ENCODE data around the gene SKA1.
A peak's percentile ranks its signal among the peaks of the same experiment; 100 is the strongest.
"Not testable (repeated sequence)": the region's sequence is repeated elsewhere in the genome, so short reads cannot be mapped to it uniquely, and the experiment has no call there.

Gene SKA1

DNA sequence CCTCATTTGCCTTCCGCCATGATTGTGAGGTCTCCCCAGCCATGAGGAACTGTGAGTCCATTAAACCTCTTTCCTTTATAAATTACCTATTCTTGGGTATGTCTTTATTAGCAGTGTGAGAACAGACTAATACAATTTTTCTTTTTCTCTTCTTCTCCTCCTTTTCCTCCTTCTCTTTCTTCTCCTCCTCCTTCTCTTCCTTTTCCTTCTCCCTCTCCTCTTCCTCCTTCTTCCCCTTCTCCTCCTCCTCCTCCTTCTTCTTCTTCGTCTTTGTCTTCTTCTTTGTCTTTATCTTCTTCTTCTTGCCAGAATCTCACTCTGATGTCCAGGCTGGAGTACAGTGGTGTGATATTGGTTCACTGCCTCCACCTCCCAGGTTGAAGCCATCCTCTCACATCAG lies 20.2 kb downstream of the SKA1 start:
- no peak for DNase-seq (ENCODE audit: low read depth in 2 of 2)

- DNase-seq (ENCODE audit: low read depth in 2 of 2) = no peak
These were observed 21.3 kb downstream of the SKA1 start for GRCh38 chr18:50396005-50396660.

DNA sequence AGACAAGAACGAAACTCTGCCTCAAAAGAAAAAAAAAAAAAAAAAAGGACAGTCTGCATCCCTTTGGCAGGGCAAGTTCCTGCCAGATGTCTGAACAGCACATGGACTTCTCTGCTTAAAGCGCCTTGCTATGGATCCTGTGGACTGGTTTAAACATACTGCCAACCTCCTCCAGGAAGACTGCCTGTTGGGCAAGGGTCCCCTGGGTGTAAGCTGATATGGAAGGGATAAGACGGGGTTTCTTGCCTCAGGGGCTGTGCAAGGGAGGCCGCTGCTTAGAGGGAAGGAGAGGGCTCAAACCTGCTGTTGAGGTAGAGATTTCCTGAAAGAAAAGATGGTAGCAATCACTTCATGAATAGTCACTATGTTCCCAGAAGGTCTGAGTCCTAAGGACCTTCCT lies 22.2 kb downstream of the SKA1 start:
- DNase-seq (ENCODE audit: low read depth in 2 of 2) = no peak

- DNase-seq (ENCODE audit: low read depth in 2 of 2) = no peak
These were observed 23.3 kb downstream of the SKA1 start for GRCh38 chr18:50398099-50398498.

GRCh38 chr18:50398947-50399346 lies 24.1 kb downstream of the SKA1 start:
- DNase-seq (ENCODE audit: low read depth in 2 of 2) = no peak

DNA sequence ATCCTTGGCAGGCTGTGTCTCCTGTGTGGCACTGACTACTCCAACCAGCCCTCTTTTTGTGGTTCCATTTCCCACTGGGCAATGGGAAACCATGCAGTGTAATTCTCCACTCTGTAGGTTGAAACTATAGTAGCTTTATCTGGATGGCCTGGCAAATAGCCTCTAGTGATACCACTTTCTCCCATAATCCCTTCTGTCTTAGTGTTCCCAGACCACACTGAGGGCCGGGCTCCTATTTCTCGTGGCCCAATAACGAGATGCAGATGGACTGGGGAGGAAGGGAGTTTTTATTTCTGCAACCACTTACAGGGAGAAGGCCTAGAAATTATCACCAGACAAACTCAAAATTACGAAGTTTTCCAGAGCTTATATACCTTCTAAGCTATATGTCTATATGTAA lies 24.7 kb downstream of the SKA1 start:
- DNase-seq (ENCODE audit: low read depth in 2 of 2) = no peak

DNA sequence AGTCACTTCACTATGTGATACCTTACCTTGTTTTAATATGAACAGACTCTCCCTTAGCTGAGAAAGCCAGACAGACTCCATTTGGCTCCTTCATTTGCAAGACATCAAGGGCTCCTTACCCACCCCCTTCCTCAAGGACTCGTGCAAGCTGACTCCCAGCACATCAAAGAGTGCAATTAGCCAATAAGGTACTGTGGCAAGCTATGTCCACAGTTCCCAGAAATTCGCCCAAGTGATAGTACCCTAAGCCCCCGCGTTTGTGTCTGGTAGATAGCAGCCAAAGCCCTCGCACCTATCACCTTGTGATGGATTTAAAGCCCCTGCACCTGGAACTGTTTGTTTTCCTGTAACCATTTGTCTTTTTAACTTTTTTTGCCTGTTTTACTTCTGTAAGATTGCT lies 25.6 kb downstream of the SKA1 start:
- not testable (repeated sequence) for DNase-seq (ENCODE audit: low read depth in 2 of 2)

- no peak for DNase-seq (ENCODE audit: low read depth in 2 of 2)
These were observed 26.4 kb downstream of the SKA1 start for GRCh38 chr18:50401295-50401694.

- peak in 1 of 2 donors; percentile 1 for DNase-seq (ENCODE audit: low read depth in 2 of 2)
These were observed 27.0 kb downstream of the SKA1 start for GRCh38 chr18:50401888-50402287.

- not testable (repeated sequence) for DNase-seq (ENCODE audit: low read depth in 2 of 2)
These were observed 30.1 kb downstream of the SKA1 start for GRCh38 chr18:50404752-50405581.

DNA sequence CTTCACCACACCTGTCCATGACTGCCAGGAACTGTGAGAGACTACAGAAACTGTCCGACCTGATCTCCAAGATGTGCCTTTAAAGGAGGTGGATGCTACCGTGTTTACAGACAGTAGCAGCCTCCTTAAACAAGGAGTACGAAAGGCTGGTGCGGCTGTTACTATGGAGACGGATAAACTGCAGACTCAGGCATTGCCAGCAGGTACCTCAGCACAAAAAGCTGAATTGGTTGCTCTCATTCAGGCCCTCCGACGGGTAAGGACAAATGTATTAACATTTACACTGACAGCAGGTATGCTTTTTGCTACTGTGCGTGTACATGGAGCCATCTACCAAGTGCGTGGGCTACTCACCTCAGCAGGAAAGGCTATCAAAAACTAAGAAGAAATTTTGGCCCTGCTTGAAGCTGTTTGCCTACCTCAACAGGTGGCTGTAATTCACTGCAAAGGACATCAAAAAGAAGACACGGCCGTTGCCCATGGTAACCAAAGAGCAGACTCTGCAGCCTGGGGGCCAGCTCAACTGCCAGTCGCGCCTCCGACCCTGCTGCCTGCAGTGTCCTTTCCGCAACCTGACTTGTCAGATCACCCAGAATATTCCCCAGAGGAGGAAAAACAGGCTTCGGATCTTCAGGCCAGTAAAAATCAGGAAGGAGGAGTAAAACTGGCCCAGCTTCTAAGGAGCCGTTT lies 30.9 kb downstream of the SKA1 start:
- no peak for DNase-seq (ENCODE audit: low read depth in 2 of 2)

GRCh38 chr18:50409236-50409635 lies 34.4 kb downstream of the SKA1 start:
- no peak for DNase-seq (ENCODE audit: low read depth in 2 of 2)

DNA sequence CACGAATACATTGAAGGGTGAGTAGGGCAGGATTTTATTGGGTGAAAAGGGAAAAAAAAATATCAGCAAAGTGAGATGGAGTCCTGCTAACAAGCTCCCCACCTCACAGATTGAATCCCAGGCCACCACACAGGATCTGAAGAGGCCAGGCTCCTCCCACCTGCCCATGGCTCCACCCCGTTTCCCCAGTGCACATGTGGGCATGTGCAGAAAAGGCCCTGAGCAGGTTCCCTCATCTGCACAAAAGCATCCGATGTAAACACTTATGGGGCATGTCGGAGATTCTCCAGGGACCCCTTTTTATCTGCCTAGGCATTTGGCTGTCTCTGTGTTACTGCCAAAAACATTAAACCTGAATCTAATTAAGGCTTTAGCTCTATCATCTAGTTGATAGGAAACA lies 35.2 kb downstream of the SKA1 start:
- peak in 1 of 2 donors; percentile 4 for DNase-seq (ENCODE audit: low read depth in 2 of 2)

DNA sequence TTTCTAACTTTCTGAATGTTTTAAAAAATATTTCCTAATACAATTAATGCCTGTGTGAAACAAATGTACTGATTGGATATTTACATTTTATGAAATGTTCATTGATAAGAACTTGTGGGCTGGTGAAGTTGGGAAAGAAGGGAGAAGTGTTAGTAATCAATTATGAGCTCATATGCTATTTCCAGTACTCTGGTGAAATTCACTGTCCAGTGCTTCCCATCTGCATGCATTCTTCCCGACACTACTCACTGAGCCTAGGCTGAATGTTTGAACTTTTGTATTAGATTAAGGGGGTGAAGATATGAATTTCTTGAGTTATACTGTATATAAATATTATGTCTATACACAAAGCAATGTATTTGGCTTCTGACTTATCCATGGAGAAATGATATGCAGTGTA lies 36.0 kb downstream of the SKA1 start:
- DNase-seq (ENCODE audit: low read depth in 2 of 2) = no peak

DNA sequence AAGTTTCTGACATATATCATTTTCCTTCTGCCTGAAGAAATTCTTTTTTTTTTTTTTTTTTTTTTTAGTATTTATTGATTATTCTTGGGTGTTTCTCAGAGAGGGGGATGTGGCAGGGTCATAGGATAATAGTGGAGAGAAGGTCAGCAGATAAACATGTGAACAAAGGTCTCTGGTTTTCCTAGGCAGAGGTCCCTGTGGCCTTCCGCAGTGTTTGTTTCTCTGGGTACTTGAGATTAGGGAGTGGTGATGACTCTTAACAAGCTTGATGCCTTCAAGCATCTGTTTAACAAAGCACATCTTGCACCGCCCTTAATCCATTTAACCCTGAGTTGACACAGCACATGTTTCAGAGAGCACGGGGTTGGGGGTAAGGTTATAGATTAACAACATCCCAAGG lies 42.0 kb downstream of the SKA1 start:
- not testable (repeated sequence) for DNase-seq (ENCODE audit: low read depth in 2 of 2)

DNA sequence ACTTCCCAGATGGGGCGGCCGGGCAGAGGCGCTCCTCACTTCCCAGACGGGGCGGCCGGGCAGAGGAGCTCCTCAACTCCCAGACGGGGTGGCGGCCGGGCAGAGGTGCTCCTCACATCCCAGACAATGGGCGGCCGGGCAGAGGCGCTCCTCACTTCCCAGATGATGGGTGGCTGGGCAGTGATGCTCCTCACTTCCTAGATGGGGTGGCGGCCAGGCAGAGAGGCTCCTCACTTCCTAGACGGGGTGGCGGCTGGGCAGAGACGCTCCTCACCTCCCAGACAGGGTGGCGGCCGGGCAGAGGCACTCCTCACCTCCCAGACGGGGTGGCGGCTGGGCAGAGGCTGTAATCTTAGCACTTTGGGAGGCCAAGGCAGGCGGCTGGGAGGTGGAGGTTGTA lies 42.9 kb downstream of the SKA1 start:
- not testable (repeated sequence) for DNase-seq (ENCODE audit: low read depth in 2 of 2)

DNA sequence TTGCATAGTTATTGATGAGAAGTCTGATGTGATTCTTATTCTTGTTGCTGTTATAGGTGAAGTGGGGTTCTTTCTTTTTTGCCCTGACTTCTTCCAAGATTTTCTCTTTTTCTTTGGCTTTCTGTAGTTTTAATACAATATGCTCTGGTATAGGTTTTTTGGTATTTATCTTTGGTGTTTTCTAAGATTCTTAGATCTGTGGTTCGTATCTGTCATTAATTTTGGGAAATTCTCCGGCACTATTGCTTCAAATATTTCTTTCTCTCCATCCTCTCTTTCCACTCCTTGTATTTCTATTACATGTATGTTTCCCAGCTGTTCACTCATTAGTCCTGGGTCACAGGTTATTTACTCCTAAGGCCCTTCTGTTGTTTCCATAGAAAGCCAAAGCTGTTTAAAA lies 43.8 kb downstream of the SKA1 start:
- no peak for DNase-seq (ENCODE audit: low read depth in 2 of 2)

- no peak for DNase-seq (ENCODE audit: low read depth in 2 of 2)
These were observed 47.5 kb downstream of the SKA1 start for GRCh38 chr18:50422286-50422898.

DNA sequence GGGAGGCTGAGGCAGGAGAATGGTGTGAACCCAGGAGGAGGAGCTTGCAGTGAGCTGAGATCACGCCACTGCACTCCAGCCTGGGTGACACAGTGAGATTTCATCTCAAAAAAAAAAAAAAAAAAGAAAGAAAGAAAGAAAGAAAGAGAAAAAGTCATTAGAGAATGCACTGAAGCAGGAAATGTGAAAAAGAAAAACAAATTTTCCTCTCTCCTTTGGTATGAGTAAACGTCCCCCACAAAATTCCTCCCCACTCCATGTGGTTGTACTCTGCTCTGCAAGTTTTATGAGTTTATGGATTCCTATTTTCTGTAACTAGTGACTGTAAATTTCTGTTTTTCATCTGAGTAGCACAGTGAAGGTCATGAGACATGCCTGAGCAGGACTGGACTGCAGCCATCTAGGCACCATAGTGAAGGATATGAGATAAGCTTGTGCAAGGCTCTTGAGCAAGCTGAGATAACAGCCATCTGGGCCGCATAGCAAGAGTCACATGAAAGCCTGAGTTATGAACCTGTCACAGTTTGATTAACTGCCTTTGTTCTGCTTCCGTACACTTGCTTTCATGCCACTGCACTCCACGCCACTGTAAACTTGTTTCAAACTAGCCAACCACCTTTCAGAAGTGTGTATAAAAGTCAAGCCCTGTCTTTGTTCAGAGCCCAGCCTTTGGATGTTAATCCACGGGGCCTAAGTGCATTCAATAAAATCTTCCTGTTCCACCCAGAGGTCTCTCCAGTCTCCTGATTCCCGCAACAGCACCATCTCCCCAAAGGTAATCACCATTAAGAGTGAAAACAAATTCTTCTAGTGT lies 50.2 kb downstream of the SKA1 start:
- DNase-seq (ENCODE audit: low read depth in 2 of 2) = no peak

- DNase-seq (ENCODE audit: low read depth in 2 of 2) = no peak
These were observed 53.0 kb downstream of the SKA1 start for GRCh38 chr18:50427896-50428295.

DNA sequence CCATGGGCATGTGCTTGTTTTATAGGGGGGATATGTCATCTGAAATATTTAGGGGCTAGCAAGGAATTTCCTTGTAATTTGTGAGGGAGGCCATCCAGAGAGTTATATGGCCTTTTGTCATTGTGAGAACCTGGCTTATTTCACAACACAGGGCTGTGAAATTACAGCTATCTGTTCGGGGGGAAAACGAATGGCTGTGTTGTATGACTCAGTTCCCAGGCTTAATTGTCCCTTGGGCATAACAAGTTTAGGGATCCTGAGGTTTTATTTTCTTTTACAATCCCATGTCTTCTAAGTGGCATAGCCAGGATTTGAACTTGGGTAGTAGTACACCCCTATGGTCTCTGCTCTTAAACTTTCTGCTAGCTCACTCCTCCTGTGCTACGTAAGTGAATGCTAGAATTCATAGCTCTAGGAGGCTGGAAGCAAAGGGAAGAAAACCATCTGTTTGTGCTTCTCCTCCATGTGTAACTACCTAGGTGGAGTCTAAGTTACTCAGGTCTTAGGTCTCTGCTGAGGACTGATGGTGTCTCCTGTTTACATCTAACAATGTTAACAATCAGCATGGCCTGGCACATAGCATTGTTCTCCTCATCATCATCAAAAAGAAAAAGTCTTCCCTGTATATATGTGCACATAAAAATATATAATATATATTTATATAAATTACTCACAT lies 53.8 kb downstream of the SKA1 start:
- DNase-seq (ENCODE audit: low read depth in 2 of 2) = no peak

Measured in activated CD4-positive, alpha-beta T cell treated with anti-CD3 and anti-CD28 coated beads for 24 hours (primary cell).